Lower leg skin (tissue), 3 donors: Measurements from ENCODE around the gene LRRFIP1.

ENCODE experiments used
- POLR2A ChIP-seq, 2 donors: fragments of 450-650 bp; IDR thresholded peaks; one replicate each; pipeline ENCODE4 v1.6.1; 2016 to 2017; ENCODE audit warnings: antibody characterized with exemption in 2 of 2, mild to moderate bottlenecking in 1 of 2, moderate library complexity in 1 of 2
- TF ChIP-seq, protein P1 (sequence below), 3 donors: fragments of 450-650 bp; IDR thresholded peaks; one replicate each; pipeline ENCODE4 v1.5.1; 2016; ENCODE audit warnings: antibody characterized with exemption in 3 of 3, mild to moderate bottlenecking in 3 of 3, moderate library complexity in 2 of 3

- no peak for TF ChIP-seq POLR2A (IDR thresholded peaks at IDR 0.05)
- TF ChIP-seq, protein P1, sequence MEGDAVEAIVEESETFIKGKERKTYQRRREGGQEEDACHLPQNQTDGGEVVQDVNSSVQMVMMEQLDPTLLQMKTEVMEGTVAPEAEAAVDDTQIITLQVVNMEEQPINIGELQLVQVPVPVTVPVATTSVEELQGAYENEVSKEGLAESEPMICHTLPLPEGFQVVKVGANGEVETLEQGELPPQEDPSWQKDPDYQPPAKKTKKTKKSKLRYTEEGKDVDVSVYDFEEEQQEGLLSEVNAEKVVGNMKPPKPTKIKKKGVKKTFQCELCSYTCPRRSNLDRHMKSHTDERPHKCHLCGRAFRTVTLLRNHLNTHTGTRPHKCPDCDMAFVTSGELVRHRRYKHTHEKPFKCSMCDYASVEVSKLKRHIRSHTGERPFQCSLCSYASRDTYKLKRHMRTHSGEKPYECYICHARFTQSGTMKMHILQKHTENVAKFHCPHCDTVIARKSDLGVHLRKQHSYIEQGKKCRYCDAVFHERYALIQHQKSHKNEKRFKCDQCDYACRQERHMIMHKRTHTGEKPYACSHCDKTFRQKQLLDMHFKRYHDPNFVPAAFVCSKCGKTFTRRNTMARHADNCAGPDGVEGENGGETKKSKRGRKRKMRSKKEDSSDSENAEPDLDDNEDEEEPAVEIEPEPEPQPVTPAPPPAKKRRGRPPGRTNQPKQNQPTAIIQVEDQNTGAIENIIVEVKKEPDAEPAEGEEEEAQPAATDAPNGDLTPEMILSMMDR (IDR thresholded peaks at IDR 0.05): no peak
Observed at GRCh38 chr2:237629188-237629534, 1.8 kb downstream of the LRRFIP1 start.
